HepG2 (cell line): ENCODE measurements around the gene ATXN7L2. TPM values are rescaled to one million over a fixed set of nuclear protein-coding genes. Genes with fewer than 3 reads are reported as not detected.

Experiments
- ATAC-seq: fragments of 200-7000 bp; cut with Tn5 transposase; 3 replicates; pipeline ENCODE4 v1.9.1; 2020; ENCODE audit warnings: mild to moderate bottlenecking, moderate library complexity
- BruUV-seq: library from RNA; stranded (reverse); fragments of 400-500 nt; replicated peaks from 2 replicates; lab custom pipeline; 2021; lab: Mats Ljungman, UMichigan
- CTCF ChIA-PET: fragments of 300-600 bp; formaldehyde crosslinking; extraction: SDS; loops from one replicate; lab custom pipeline; 2021; ENCODE audit warnings: low total read pairs, inconsistent platforms, low intra/inter-chr PET ratio; lab: Yijun Ruan, JAX
- POLR2A ChIA-PET: fragments of 350-600 bp; sonication (Branson Sonifier 250); formaldehyde crosslinking; loops from one replicate; lab custom pipeline; 2020; ENCODE audit warnings: antibody characterized with exemption, inconsistent platforms; lab: Yijun Ruan, JAX
- DNase-seq: peaks from one replicate; pipeline ENCODE4 v3.0.0-alpha.2; 2015; ENCODE audit warnings: low spot score
- FAIRE-seq: peaks from 3 replicates; lab custom pipeline; 2011; peaks lifted over from hg19 to GRCh38; lab: Jason Lieb, UNC
- H2AFZ ChIP-seq: one replicate; pipeline ENCODE4 v1.6.1; 2011; ENCODE audit warnings: low read length, inconsistent platforms
- H3K27ac ChIP-seq: fragments of 300-600 bp; 3 replicates; pipeline ENCODE4 v1.8.0; 2011; ENCODE audit warnings: mixed run types, mild to moderate bottlenecking, mixed read lengths, low read length, inconsistent platforms; ENCODE audit not compliant: insufficient read depth; ENCODE audit errors: extremely low read length
- H3K27me3 ChIP-seq, 2 experiments: fragments of 200-600 bp in 1 of 2; 2 replicates in 1 of 2; 3 replicates in 1 of 2; pipeline versions ENCODE4 v1.6.0 to v1.8.0; 2011; ENCODE audit warnings: low read length in 2 of 2, mild to moderate bottlenecking in 2 of 2, moderate library complexity in 2 of 2, inconsistent platforms in 1 of 2; ENCODE audit not compliant: insufficient read depth in 2 of 2, control insufficient read depth in 1 of 2
- H3K36me3 ChIP-seq, 2 experiments: fragments of 200-600 bp in 1 of 2; replicated peaks in 1 of 2; 2 replicates in 1 of 2; 3 replicates in 1 of 2; pipeline versions ENCODE4 v1.5.1 to v1.8.0; 2011; ENCODE audit warnings: low read length in 2 of 2, inconsistent platforms in 1 of 2; ENCODE audit not compliant: insufficient read depth in 2 of 2, control insufficient read depth in 1 of 2
- H3K4me1 ChIP-seq: 2 replicates; pipeline ENCODE4 v1.5.1; 2012; ENCODE audit warnings: low read length, inconsistent platforms; ENCODE audit not compliant: insufficient read depth
- H3K4me2 ChIP-seq: 2 replicates; pipeline ENCODE4 v1.6.0; 2011; ENCODE audit warnings: low read depth, low read length, inconsistent platforms
- H3K4me3 ChIP-seq, 3 experiments: fragments of 200-600 bp in 1 of 3; sonication (generic), shearing (Covaris generic) in 1 of 3; replicated peaks in 1 of 3; 2 replicates each; pipeline ENCODE4 v1.5.1; 2011 to 2016; ENCODE audit warnings: low read length in 3 of 3, inconsistent platforms in 2 of 3, low read depth in 2 of 3, mild to moderate bottlenecking in 2 of 3, control low read depth in 1 of 3, mixed read lengths in 1 of 3; ENCODE audit not compliant: insufficient read depth in 1 of 3
- H3K79me2 ChIP-seq: one replicate; pipeline ENCODE4 v1.6.1; 2011; ENCODE audit warnings: low read length, inconsistent platforms; ENCODE audit not compliant: insufficient read depth
- H3K9ac ChIP-seq: 2 replicates; pipeline ENCODE4 v1.6.0; 2011; ENCODE audit warnings: mild to moderate bottlenecking, low read depth, low read length, inconsistent platforms; ENCODE audit not compliant: insufficient read depth
- H3K9me3 ChIP-seq: 2 replicates; pipeline ENCODE4 v1.5.1; 2012; ENCODE audit warnings: mild to moderate bottlenecking, low read length
- H4K20me1 ChIP-seq: 2 replicates; pipeline ENCODE4 v1.6.0; 2011; ENCODE audit warnings: inconsistent platforms, mild to moderate bottlenecking, low read length, moderate library complexity; ENCODE audit not compliant: insufficient read depth
- ARID2 ChIP-seq: sonication (generic); formaldehyde crosslinking; IDR thresholded peaks from 2 replicates; pipeline ENCODE4 v1.8.1; 2022; ENCODE audit warnings: mild to moderate bottlenecking, missing genetic modification reagents, borderline replicate concordance
- ATF7-NPFF ChIP-seq: sonication (generic); formaldehyde crosslinking; IDR thresholded peaks from 2 replicates; pipeline ENCODE4 v1.8.1; 2023; ENCODE audit warnings: mild to moderate bottlenecking, low read depth, missing genetic modification reagents, moderate library complexity
- DNMT3B ChIP-seq: conservative IDR thresholded peaks from 2 replicates; pipeline ENCODE4 v1.6.1; 2016; ENCODE audit warnings: missing biosample characterization, control low read depth
- HCFC1 ChIP-seq: fragments of 150-350 bp; IDR thresholded peaks from 2 replicates; pipeline ENCODE4 v1.6.1; 2014; ENCODE audit warnings: low read depth, low read length
- MATR3 ChIP-seq: sonication (generic); formaldehyde crosslinking; IDR thresholded peaks from 2 replicates; pipeline ENCODE4 v1.4.0; 2020; ENCODE audit warnings: missing genetic modification reagents
- MBD4 ChIP-seq: IDR thresholded peaks from 2 replicates; pipeline ENCODE4 v1.6.1; 2012; ENCODE audit warnings: low read length, inconsistent platforms, borderline replicate concordance
- SIX1 ChIP-seq: sonication (generic); formaldehyde crosslinking; IDR thresholded peaks from 2 replicates; pipeline ENCODE4 v1.4.0; 2020; ENCODE audit warnings: missing genetic modification reagents, borderline replicate concordance
- SP1 ChIP-seq, 2 experiments: fragments of 450-650 bp in 1 of 2; sonication (generic) in 1 of 2; formaldehyde crosslinking in 1 of 2; IDR thresholded peaks; 2 replicates each; pipeline versions ENCODE4 v1.4.0 to v1.6.1; 2016 to 2020; ENCODE audit warnings: missing genetic modification reagents in 1 of 2
- SRSF1 ChIP-seq: fragments of 200-400 bp; formaldehyde crosslinking; optimal IDR thresholded peaks from 2 replicates; pipeline ENCODE3; 2017; ENCODE audit warnings: mild to moderate bottlenecking, low read depth, low read length, moderate library complexity
- TCF12 ChIP-seq, 2 experiments: fragments of 450-650 bp in 1 of 2; sonication (generic) in 1 of 2; formaldehyde crosslinking in 1 of 2; IDR thresholded peaks; 2 replicates each; pipeline versions ENCODE4 v1.6.1 to v1.8.0; 2017 to 2022; ENCODE audit warnings: antibody characterized with exemption in 1 of 2, mild to moderate bottlenecking in 1 of 2, missing genetic modification reagents in 1 of 2, moderate library complexity in 1 of 2
- TOE1 ChIP-seq: sonication (generic); formaldehyde crosslinking; IDR thresholded peaks from 2 replicates; pipeline ENCODE4 v1.4.0; 2020; ENCODE audit warnings: mild to moderate bottlenecking, missing genetic modification reagents
- ZIK1 ChIP-seq: sonication (generic); formaldehyde crosslinking; IDR thresholded peaks from 2 replicates; pipeline ENCODE4 v1.5.0; 2020; ENCODE audit warnings: mild to moderate bottlenecking, low read depth, missing genetic modification reagents, borderline replicate concordance
- ZNF12 ChIP-seq: sonication (generic); formaldehyde crosslinking; IDR thresholded peaks from 2 replicates; pipeline ENCODE4 v1.5.0; 2020; ENCODE audit warnings: missing genetic modification reagents
- ZNF235 ChIP-seq: sonication (generic); formaldehyde crosslinking; IDR thresholded peaks from 2 replicates; pipeline ENCODE4 v1.8.1; 2023; ENCODE audit warnings: mild to moderate bottlenecking, missing genetic modification reagents, borderline replicate concordance
- ZNF432 ChIP-seq: sonication (generic); formaldehyde crosslinking; IDR thresholded peaks from 2 replicates; pipeline ENCODE4 v1.5.0; 2020; ENCODE audit warnings: missing genetic modification reagents, mild to moderate bottlenecking, borderline replicate concordance
- ZNF550 ChIP-seq: sonication (generic); formaldehyde crosslinking; IDR thresholded peaks from 2 replicates; pipeline ENCODE4 v1.4.0; 2020; ENCODE audit warnings: mild to moderate bottlenecking, missing genetic modification reagents, borderline replicate concordance
- ZNF724P ChIP-seq: sonication (generic); formaldehyde crosslinking; IDR thresholded peaks from 2 replicates; pipeline ENCODE4 v1.8.0; 2022; ENCODE audit warnings: missing genetic modification reagents, borderline replicate concordance
- WGBS: methylation state at CpG from one replicate; pipeline ENCODE4 v1.1.6; 2017; ENCODE audit warnings: low lambda C conversion rate; 5-methylcytosine and 5-hydroxymethylcytosine counted together
- in situ Hi-C: cut with HindIII; loops from 2 replicates; pipeline ENCODE4 v1.10.0; 2017; ENCODE audit warnings: low pct_unique_long_range_greater_than_20kb; ENCODE audit not compliant: extremely low pct_ligation_motif_present
- intact Hi-C: fragments of 100-400 bp; cut with micrococcal nuclease; formaldehyde crosslinking; loops from one replicate; pipeline ENCODE4 v1.10.0; 2022; ENCODE audit not compliant: unreplicated experiment
- polyA plus RNA-seq, 8 experiments: library from polyadenylated mRNA; depleted of rRNA in 3 of 8; stranded (reverse) in 7 of 8; unstranded in 1 of 8; fragments of >200 nt; fragmentation: Illumina TruSeq in 4 of 8; extraction: Trizol in 4 of 8; gene quantifications; 2 replicates each; pipeline versions ENCODE4 v1.2.1 to v1.2.3, GENCODE V29; 2011 to 2016; ENCODE audit warnings: low read depth in 4 of 8, missing spikeins in 1 of 8, mixed read lengths in 1 of 8; ENCODE audit not compliant: insufficient read depth in 1 of 8
- total RNA-seq, 5 experiments: library from RNA; depleted of rRNA; stranded (reverse); fragments of >200 nt; fragmentation: Illumina TruSeq; extraction: Trizol; gene quantifications; 2 replicates each; pipeline ENCODE4 v1.2.3, GENCODE V29; 2016; ENCODE audit warnings: low read depth in 1 of 5
- TF ChIP-seq, protein P1 (sequence below): sonication (generic); formaldehyde crosslinking; IDR thresholded peaks from 2 replicates; pipeline ENCODE4 v1.5.0; 2020; ENCODE audit warnings: mild to moderate bottlenecking, missing genetic modification reagents, borderline replicate concordance
- TF ChIP-seq, protein P2 (sequence below): sonication (generic); formaldehyde crosslinking; IDR thresholded peaks from 2 replicates; pipeline ENCODE4 v1.5.0; 2020; ENCODE audit warnings: mild to moderate bottlenecking, missing genetic modification reagents
- TF ChIP-seq, protein P3 (sequence below): sonication (generic); formaldehyde crosslinking; IDR thresholded peaks from 2 replicates; pipeline ENCODE4 v1.8.1; 2023; ENCODE audit warnings: missing genetic modification reagents, mild to moderate bottlenecking, borderline replicate concordance
- TF ChIP-seq, protein P4 (sequence below): sonication (generic); formaldehyde crosslinking; IDR thresholded peaks from 2 replicates; pipeline ENCODE4 v1.9.0; 2021; ENCODE audit warnings: missing genetic modification reagents, mild to moderate bottlenecking, borderline replicate concordance

The ATXN7L2 gene
- total and polyA plus RNA-seq, 2 of the 13 experiments (the other 11 are each of a cell fraction or from before 2014, with no cell fraction given): 2.7 to 2.8 TPM

DNA sequence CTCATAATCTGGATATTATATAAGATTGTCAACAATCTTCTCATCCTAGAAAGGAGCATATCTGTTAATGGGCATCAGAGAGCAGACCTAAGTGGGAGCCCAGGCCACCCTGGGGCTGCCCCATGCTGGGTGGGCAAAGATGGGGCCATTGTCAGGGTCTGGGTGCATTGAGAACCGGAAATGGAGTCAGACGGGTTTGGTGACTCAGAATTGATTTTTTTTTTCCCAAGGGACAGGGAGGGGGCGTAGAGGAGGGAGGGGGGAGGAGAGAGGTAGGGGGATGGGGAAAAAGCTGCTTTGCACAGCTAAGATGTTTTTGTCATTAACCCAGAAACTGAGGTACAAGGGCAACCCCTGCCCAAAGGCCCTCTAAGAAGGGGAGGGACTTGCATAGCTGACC is 1.3 kb downstream of the ATXN7L2 start (continued):
- TF ChIP-seq, protein P1, sequence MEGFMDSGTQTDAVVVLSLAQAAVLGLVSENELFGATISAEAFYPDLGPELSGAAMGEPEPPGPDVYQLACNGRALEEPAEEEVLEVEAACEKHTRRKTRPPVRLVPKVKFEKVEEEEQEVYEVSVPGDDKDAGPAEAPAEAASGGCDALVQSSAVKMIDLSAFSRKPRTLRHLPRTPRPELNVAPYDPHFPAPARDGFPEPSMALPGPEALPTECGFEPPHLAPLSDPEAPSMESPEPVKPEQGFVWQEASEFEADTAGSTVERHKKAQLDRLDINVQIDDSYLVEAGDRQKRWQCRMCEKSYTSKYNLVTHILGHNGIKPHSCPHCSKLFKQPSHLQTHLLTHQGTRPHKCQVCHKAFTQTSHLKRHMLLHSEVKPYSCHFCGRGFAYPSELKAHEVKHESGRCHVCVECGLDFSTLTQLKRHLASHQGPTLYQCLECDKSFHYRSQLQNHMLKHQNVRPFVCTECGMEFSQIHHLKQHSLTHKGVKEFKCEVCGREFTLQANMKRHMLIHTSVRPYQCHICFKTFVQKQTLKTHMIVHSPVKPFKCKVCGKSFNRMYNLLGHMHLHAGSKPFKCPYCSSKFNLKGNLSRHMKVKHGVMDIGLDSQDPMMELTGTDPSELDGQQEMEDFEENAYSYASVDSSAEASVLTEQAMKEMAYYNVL: no peak
- TF ChIP-seq SIX1: no peak
- no peak for TF ChIP-seq SRSF1
- TF ChIP-seq ZNF235 (CRISPR knock-in tag): no peak
- no peak for TF ChIP-seq ZNF550
- no peak for TF ChIP-seq ZNF432 (CRISPR knock-in tag)

DNA sequence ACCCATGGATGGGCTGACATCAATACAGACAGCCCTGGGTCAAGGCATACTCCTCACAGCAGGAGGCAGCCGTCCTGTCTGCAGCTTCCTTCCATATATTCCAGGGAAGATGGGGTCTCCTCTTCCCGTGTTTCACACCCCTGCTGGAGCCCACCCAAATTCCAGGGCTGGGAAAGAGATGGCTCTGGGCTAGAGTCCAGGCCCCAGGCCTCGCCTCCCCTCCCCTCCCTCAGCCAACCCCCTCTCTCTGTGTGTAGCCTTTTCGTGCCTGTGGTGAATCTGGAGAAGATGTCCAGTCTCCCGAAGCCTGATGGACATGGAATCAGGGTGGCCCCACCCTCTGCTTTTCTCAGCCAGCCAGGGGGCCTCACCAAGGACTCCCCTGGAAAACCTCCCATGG is 3.6 kb downstream of the ATXN7L2 start:
- no peaks in the 10 kb centered on the region; a peak in 2 of 5 replicates for H3K36me3 ChIP-seq
- H3K27me3 ChIP-seq: peaks cover 0 to 1% of the 10 kb centered on the region in 2 experiments; a peak in 3 of 5 replicates
- no peak overlapping the region for H3K9ac ChIP-seq
- H3K79me2 ChIP-seq: no peaks in the 10 kb centered on the region
- H3K9me3 ChIP-seq: no peaks in the 10 kb centered on the region
- no peak overlapping the region for H3K4me3 ChIP-seq
- no peak overlapping the region for H3K27ac ChIP-seq
- FAIRE-seq (no peak), ATAC-seq (no peak), DNase-seq (no peak)
- intact Hi-C loops (no loop called here), in situ Hi-C loops (no loop called here)
- CTCF ChIA-PET: no interaction called here
- H3K4me1 ChIP-seq: peaks cover 19% of the 10 kb centered on the region
- H4K20me1 ChIP-seq: no peaks in the 10 kb centered on the region
- no peak overlapping the region for H2AFZ ChIP-seq
- H3K4me2 ChIP-seq: no peak overlapping the region
- BruUV-seq: no TSS peak
- 81% methylated on average over 4 of the region's 5 CpGs for WGBS
- POLR2A ChIA-PET: no interaction called here
- TF ChIP-seq TCF12 (IDR thresholded peaks at IDR 0.05): no peak
- TF ChIP-seq TCF12 (CRISPR knock-in tag; IDR thresholded peaks at IDR 0.05): no peak
- TF ChIP-seq ATF7-NPFF (CRISPR knock-in tag): no peak
- TF ChIP-seq SP1 (IDR thresholded peaks at IDR 0.05): no peak
- no peak for TF ChIP-seq SP1 (CRISPR knock-in tag; IDR thresholded peaks at IDR 0.05)
- TF ChIP-seq ZNF12 (CRISPR knock-in tag): no peak
- TF ChIP-seq, protein P2, sequence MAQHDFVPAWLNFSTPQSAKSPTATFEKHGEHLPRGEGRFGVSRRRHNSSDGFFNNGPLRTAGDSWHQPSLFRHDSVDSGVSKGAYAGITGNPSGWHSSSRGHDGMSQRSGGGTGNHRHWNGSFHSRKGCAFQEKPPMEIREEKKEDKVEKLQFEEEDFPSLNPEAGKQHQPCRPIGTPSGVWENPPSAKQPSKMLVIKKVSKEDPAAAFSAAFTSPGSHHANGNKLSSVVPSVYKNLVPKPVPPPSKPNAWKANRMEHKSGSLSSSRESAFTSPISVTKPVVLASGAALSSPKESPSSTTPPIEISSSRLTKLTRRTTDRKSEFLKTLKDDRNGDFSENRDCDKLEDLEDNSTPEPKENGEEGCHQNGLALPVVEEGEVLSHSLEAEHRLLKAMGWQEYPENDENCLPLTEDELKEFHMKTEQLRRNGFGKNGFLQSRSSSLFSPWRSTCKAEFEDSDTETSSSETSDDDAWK (CRISPR knock-in tag): no peak
- no peak for TF ChIP-seq ZIK1
- TF ChIP-seq MBD4: no peak
- TF ChIP-seq ZNF724P: no peak
- TF ChIP-seq ARID2 (CRISPR knock-in tag): no peak
- TF ChIP-seq, protein P3, sequence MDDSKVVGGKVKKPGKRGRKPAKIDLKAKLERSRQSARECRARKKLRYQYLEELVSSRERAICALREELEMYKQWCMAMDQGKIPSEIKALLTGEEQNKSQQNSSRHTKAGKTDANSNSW: no peak
- no peak for TF ChIP-seq MATR3 (CRISPR knock-in tag)
- no peak for TF ChIP-seq HCFC1
- TF ChIP-seq, protein P4, sequence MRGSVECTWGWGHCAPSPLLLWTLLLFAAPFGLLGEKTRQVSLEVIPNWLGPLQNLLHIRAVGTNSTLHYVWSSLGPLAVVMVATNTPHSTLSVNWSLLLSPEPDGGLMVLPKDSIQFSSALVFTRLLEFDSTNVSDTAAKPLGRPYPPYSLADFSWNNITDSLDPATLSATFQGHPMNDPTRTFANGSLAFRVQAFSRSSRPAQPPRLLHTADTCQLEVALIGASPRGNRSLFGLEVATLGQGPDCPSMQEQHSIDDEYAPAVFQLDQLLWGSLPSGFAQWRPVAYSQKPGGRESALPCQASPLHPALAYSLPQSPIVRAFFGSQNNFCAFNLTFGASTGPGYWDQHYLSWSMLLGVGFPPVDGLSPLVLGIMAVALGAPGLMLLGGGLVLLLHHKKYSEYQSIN (CRISPR knock-in tag): no peak
- TF ChIP-seq TOE1 (CRISPR knock-in tag): no peak
- no peak for TF ChIP-seq DNMT3B (CRISPR knock-in tag)
